Tibial artery (tissue), 4 donors: Measurements from ENCODE around the gene WNT9A.

Source experiments
- DNase-seq, 2 donors: peaks; one replicate each; pipeline ENCODE4 v3.0.0-alpha.2; 2019
- H3K27ac ChIP-seq, 2 donors: fragments of 200-600 bp; sonication (generic) in 1 of 2; 1 replicate in 1 of 2; 2 replicates in 1 of 2; pipeline ENCODE4 v1.5.1; 2018 to 2019; ENCODE audit warnings: mild to moderate bottlenecking in 1 of 2
- H3K27me3 ChIP-seq, 2 donors: fragments of 200-600 bp; sonication (generic) in 1 of 2; one replicate each; pipeline versions ENCODE4 v1.5.1 to v1.6.0; 2016 to 2019
- H3K36me3 ChIP-seq, 3 donors: fragments of 200-600 bp; sonication (generic) in 2 of 3; one replicate each; pipeline ENCODE4 v1.5.1; 2016 to 2019; ENCODE audit warnings: mild to moderate bottlenecking in 2 of 3
- H3K4me1 ChIP-seq, 4 donors: fragments of 200-600 bp; sonication (generic) in 2 of 4; 1 replicate in 3 of 4; 2 replicates in 1 of 4; pipeline ENCODE4 v1.5.1; 2016 to 2019
- H3K4me3 ChIP-seq, 2 donors: fragments of 200-600 bp; sonication (generic) in 1 of 2; 1 replicate in 1 of 2; 2 replicates in 1 of 2; pipeline ENCODE4 v1.5.1; 2018 to 2019; ENCODE audit warnings: mild to moderate bottlenecking in 2 of 2
- H3K9me3 ChIP-seq, 3 donors: fragments of 200-600 bp; sonication (generic) in 1 of 3; one replicate each; pipeline ENCODE4 v1.5.1; 2016 to 2019
- intact Hi-C: fragments of 100-400 bp; cut with DNase I; formaldehyde crosslinking; loops from one replicate; pipeline ENCODE4 v1.15.0; 2023; ENCODE audit warnings: low total_unique reads
- TF ChIP-seq, protein P1 (sequence below), 2 experiments: fragments of 200-600 bp in 1 of 2; fragments of 450-650 bp in 1 of 2; IDR thresholded peaks; one replicate each; pipeline ENCODE4 v1.5.1; 2017 to 2019; ENCODE audit warnings: antibody characterized with exemption in 2 of 2, mild to moderate bottlenecking in 1 of 2, moderate library complexity in 1 of 2

The WNT9A gene

DNA sequence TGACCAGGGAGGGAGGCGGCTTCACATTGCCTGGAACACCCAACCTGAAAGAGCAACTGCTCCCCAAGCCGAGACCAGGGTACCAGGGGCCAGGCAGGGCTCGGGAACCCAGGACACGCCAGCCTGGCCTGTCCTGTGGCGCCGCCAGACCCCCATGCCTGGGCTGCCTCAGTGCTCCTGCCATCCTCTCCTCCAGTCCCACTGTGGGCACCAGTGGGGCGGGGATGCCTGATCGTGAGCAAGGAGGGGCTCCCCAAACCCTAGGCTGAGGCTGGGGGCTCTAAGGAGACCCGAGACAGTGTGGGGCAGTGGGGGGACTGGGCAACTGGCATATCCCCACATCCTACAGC lies 45.1 kb downstream of the WNT9A start:
- no peaks in the 10 kb centered on the region for H3K36me3 ChIP-seq
- H3K4me1 ChIP-seq, result no peaks in the 10 kb centered on the region
- no peak overlapping the region for H3K4me3 ChIP-seq
- H3K27ac ChIP-seq, result no peak overlapping the region
- H3K9me3 ChIP-seq, result no peaks in the 10 kb centered on the region
- H3K27me3 ChIP-seq, result peaks cover 0 to 14% of the 10 kb centered on the region in 2 donors
- no peak for DNase-seq
- intact Hi-C loops, result no loop called here
- TF ChIP-seq, protein P1, sequence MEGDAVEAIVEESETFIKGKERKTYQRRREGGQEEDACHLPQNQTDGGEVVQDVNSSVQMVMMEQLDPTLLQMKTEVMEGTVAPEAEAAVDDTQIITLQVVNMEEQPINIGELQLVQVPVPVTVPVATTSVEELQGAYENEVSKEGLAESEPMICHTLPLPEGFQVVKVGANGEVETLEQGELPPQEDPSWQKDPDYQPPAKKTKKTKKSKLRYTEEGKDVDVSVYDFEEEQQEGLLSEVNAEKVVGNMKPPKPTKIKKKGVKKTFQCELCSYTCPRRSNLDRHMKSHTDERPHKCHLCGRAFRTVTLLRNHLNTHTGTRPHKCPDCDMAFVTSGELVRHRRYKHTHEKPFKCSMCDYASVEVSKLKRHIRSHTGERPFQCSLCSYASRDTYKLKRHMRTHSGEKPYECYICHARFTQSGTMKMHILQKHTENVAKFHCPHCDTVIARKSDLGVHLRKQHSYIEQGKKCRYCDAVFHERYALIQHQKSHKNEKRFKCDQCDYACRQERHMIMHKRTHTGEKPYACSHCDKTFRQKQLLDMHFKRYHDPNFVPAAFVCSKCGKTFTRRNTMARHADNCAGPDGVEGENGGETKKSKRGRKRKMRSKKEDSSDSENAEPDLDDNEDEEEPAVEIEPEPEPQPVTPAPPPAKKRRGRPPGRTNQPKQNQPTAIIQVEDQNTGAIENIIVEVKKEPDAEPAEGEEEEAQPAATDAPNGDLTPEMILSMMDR (IDR thresholded peaks at IDR 0.05), result no peak

DNA sequence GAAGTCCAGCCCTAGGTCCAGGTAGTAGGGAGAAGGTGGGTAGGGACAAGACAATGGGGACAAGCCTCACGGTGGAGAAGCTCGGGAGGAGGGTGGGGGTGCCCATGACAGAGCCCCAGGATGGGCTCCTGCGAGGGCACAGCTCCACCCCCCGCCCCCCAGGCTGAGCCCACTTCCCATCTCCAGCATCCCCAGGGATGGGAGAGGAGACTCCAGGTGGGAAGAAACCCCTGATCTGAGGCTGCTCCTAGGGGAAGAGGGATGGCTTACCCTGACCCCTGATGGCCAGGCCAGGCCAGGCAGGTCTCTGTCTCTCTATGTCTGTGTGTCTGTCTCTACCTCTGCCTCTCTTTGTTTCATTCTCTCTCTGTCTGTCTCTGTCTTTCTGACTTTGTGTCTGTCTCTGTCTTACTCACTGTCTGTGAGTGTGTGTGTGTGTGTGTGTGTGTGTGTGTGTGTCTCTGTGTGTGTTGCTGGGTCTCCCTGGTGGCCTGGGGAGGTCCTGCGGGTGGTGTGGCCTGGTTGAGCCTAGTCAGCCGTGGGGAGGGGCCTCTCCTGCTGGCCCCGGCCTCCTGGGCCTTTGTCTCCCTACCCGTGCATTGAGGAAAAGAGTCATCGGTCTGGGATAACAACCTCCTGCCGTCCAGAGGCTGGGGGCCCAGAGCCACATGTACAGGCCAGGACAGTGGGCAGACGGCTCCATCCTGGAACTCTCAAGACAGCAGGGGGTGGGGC lies 45.7 kb downstream of the WNT9A start:
- intact Hi-C loops, result no loop called here
- H3K27ac ChIP-seq, result no peak overlapping the region
- DNase-seq, result peak in 1 of 2 donors; percentile 55
- H3K4me1 ChIP-seq, result no peaks in the 10 kb centered on the region
- peaks cover 0 to 11% of the 10 kb centered on the region in 2 donors for H3K27me3 ChIP-seq
- TF ChIP-seq, protein P1 (IDR thresholded peaks at IDR 0.05), result no peak
- H3K36me3 ChIP-seq, result no peaks in the 10 kb centered on the region
- H3K9me3 ChIP-seq, result no peaks in the 10 kb centered on the region
- H3K4me3 ChIP-seq, result no peak overlapping the region

DNA sequence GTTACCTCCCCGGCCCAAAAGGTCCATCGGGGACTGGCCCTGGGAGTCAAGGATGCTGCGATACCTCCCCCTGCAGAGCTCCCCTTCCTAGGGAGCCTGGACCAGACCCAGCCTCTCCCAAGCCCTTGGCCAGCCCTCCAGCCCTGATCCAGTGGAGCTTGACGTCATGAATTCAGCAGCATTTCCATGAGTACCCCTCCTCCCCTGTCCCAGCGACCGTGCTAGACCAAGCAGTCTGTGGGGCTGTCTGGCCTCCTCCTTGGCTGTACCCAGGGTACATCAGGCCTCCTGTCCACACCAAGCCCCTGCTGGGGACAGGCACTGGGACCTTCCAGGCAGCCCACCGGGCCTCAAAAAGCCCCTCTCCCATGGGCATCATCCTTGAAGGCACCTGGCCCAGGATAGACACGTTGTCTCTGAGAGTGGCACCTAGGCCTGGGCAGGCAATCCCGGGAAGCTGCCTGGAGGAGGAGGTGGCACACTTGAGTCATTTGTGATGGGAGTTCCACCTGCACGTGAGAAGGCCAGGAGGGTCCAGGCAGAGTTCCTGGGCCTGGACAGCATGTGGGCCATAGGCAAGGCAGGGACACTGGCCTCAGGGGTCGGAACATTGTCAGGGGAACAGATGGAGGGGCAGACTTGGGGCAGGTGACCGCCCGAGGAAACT lies 46.4 kb downstream of the WNT9A start:
- H3K36me3 ChIP-seq, result no peaks in the 10 kb centered on the region
- peaks cover 0 to 3% (median 0%) of the 10 kb centered on the region in 4 donors for H3K4me1 ChIP-seq
- peaks cover 0 to 10% of the 10 kb centered on the region in 2 donors for H3K27me3 ChIP-seq
- TF ChIP-seq, protein P1 (IDR thresholded peaks at IDR 0.05), result no peak
- H3K4me3 ChIP-seq, result no peak overlapping the region
- no peak overlapping the region for H3K27ac ChIP-seq
- peak; percentile 10 to 53 for DNase-seq
- intact Hi-C loops, result no loop called here
- H3K9me3 ChIP-seq, result no peaks in the 10 kb centered on the region

DNA sequence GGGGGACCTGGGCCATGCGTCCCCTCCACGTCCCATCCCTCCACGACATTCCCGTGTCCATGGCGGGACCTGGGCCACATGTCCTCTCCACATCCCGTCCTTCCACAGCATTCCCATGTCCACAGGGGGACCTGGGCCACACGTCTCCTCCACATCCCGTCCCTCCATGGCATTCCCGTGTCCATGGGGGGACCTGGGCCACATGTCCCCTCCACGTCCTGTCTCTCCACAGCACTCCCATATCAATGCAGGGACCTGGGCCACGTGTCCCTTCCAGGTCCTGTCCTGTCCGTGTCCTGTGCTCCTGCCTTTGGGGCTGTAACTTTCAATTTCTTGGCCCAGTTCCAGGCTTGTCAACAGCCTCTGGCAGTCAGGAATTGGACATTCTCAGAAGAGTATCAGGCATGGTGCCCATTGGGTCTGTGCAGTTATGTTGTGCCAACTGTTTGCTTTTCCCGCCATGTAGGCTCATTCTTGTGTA lies 47.1 kb downstream of the WNT9A start:
- TF ChIP-seq, protein P1 (IDR thresholded peaks at IDR 0.05), result no peak
- no peak overlapping the region for H3K27ac ChIP-seq
- peaks cover 0 to 10% of the 10 kb centered on the region in 2 donors for H3K27me3 ChIP-seq
- no peaks in the 10 kb centered on the region for H3K9me3 ChIP-seq
- H3K4me1 ChIP-seq, result peaks cover 0 to 5% (median 0%) of the 10 kb centered on the region in 4 donors
- peak; percentile 14 to 42 for DNase-seq
- intact Hi-C loops, result no loop called here
- no peaks in the 10 kb centered on the region for H3K36me3 ChIP-seq
- no peak overlapping the region for H3K4me3 ChIP-seq

DNA sequence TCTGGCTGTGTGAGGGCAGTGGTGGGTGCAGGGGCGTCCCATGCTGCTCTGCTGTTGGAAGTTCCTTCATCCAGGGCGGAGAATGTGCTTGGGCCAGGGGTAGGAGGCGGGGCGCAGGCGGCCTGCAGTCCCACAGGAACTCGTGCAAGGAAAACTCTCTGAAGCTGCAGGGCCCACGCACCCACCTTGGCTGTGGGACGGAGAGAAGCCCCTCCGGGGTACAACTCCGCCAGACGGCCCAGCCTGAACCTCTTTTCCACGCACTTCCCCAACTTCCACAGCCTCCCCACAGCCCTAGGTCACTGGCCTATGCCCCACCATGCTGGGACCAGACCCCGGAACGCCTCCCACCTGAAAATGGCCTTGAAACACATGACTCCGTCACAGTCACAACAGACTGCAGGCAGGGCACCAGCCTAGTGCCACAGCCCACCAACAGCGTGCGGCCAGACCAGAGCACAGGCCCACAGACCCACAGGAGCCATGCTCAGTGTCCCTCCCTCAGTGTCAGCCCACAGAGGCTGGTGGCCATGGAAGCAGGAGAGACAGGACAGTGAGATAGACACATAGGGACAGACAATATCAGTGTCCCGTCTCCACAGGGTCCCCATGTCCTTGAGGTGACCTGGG lies 47.8 kb downstream of the WNT9A start:
- Histone ChIP-seq H3K27ac (no peak overlapping the region), H3K4me1 (peaks cover 0 to 5% (median 0%) of the 10 kb centered on the region in 4 donors), H3K9me3 (no peaks in the 10 kb centered on the region), H3K36me3 (no peaks in the 10 kb centered on the region), H3K27me3 (peaks cover 0 to 10% of the 10 kb centered on the region in 2 donors), H3K4me3 (no peak overlapping the region)
- DNase-seq, result peak; percentile 18 to 37
- TF ChIP-seq, protein P1 (IDR thresholded peaks at IDR 0.05), result no peak
- intact Hi-C loops, result no loop called here
